ENCODE data around the gene ANKS1B. TPM values are rescaled to one million over a fixed set of nuclear protein-coding genes. Genes with fewer than 3 reads are reported as not detected.

ANKS1B gene
- polyA plus RNA-seq, 1 experiment = 0.27 TPM

- POLR2A ChIA-PET = no interaction called here
- no peaks in the 10 kb centered on the region for H3K27me3 ChIP-seq (ENCODE audit: control insufficient read depth, insufficient read depth, low read length)
- no peak for TF ChIP-seq CTCF (IDR thresholded peaks at IDR 0.05; ENCODE audit: insufficient read depth, low read depth, low read length)
- H3K4me3 ChIP-seq (ENCODE audit: low read depth, low read length) = no peak overlapping the region
- CTCF ChIA-PET = no interaction called here
- no peaks in the 10 kb centered on the region for H3K36me3 ChIP-seq (ENCODE audit: control insufficient read depth, insufficient read depth, low read length)
- no peak for DNase-seq (ENCODE audit: low read depth)
Observed at GRCh38 chr12:99057670-99058069, 927.1 kb downstream of the ANKS1B start.

GRCh38 chr12:99056186-99056585, 928.5 kb downstream of the ANKS1B start:
- H3K36me3 ChIP-seq (ENCODE audit: control insufficient read depth, insufficient read depth, low read length) = no peaks in the 10 kb centered on the region
- ChIA-PET CTCF (interaction anchor here (1.5 kb wide), 1 partner anchor 12 kb away, joined by 4 read pairs; no protein-coding TSS in a partner anchor), POLR2A (no interaction called here)
- H3K27me3 ChIP-seq (ENCODE audit: control insufficient read depth, insufficient read depth, low read length) = no peaks in the 10 kb centered on the region
- TF ChIP-seq CTCF (IDR thresholded peaks at IDR 0.05; ENCODE audit: insufficient read depth, low read depth, low read length) = no peak
- no peak overlapping the region for H3K4me3 ChIP-seq (ENCODE audit: low read depth, low read length)
- no peak for DNase-seq (ENCODE audit: low read depth)

DNA sequence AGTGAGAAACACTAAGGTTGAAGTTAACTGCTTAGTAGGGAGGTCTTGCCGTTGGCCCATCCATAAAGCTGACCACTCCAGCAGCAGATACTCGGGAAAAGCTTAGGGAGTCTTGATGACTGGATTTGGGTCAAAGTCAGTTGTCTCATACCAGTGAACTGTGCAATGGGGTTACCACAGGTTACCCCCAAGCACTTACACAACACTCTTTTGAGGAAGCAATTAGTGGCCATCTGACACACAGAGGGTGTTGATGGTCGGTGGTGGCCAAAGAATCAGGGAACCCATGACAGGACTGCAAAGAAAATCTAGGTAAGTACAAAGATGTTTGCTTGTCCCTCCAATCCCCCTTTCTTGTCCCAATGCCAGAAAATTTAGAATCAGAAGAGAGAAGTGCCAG, 929.4 kb downstream of the ANKS1B start:
- no peak for TF ChIP-seq CTCF (IDR thresholded peaks at IDR 0.05; ENCODE audit: insufficient read depth, low read depth, low read length)
- no peaks in the 10 kb centered on the region for H3K36me3 ChIP-seq (ENCODE audit: control insufficient read depth, insufficient read depth, low read length)
- H3K4me3 ChIP-seq (ENCODE audit: low read depth, low read length) = no peak overlapping the region
- DNase-seq (ENCODE audit: low read depth) = no peak
- ChIA-PET CTCF (interaction anchor here (2.0 kb wide), 1 partner anchor 12 kb away, joined by 7 read pairs; no protein-coding TSS in a partner anchor), POLR2A (no interaction called here)
- H3K27me3 ChIP-seq (ENCODE audit: control insufficient read depth, insufficient read depth, low read length) = no peaks in the 10 kb centered on the region

GRCh38 chr12:99054601-99055128, 930.1 kb downstream of the ANKS1B start:
- Histone ChIP-seq H3K36me3 (ENCODE audit: control insufficient read depth, insufficient read depth, low read length) (no peaks in the 10 kb centered on the region), H3K4me3 (ENCODE audit: low read depth, low read length) (no peak overlapping the region), H3K27me3 (ENCODE audit: control insufficient read depth, insufficient read depth, low read length) (no peaks in the 10 kb centered on the region)
- no peak for DNase-seq (ENCODE audit: low read depth)
- ChIA-PET POLR2A (no interaction called here), CTCF (interaction anchor here (2.0 kb wide), 1 partner anchor 11 kb away, joined by 7 read pairs; no protein-coding TSS in a partner anchor)
- TF ChIP-seq CTCF (IDR thresholded peaks at IDR 0.05; ENCODE audit: insufficient read depth, low read depth, low read length) = no peak

DNA sequence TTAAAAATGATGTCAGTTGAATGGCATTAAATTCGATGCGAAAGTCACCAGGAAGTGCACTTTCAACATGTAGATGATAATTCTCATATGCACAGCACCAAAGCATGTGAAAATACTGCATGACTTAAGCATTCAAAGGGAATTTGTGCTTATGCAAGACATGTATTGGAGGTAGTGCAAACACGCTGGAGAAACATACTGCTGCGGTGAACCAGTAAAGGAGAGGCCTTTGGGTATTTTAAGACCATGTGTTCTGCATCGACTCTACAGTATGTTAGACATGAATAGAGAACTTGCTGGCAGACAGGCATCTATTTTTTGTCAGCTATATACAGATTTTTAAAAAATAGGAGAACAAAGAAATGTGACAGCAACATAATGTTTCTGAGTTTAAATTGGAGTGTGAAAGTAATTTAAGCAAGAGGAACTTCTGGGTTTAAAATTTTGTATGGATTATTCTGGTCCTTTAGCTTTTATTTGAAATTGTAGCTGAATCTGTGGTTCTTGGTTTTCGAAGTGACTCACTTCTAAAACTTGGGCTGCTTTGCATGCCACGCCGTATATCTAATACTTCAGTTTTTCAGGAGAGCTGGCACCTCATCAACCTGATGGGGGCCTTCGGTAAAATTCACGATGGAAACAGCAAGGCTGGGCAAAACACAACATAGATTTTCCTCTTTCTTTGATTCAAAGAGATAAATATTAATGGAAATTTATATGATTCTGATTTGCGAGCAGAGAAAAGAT, 930.9 kb downstream of the ANKS1B start:
- no peak for DNase-seq (ENCODE audit: low read depth)
- CTCF ChIA-PET = interaction anchor here (2.0 kb wide), 1 partner anchor 10 kb away, joined by 7 read pairs; no protein-coding TSS in a partner anchor
- no peak overlapping the region for H3K4me3 ChIP-seq (ENCODE audit: low read depth, low read length)
- H3K36me3 ChIP-seq (ENCODE audit: control insufficient read depth, insufficient read depth, low read length) = no peaks in the 10 kb centered on the region
- POLR2A ChIA-PET = no interaction called here
- no peaks in the 10 kb centered on the region for H3K27me3 ChIP-seq (ENCODE audit: control insufficient read depth, insufficient read depth, low read length)
- TF ChIP-seq CTCF (IDR thresholded peaks at IDR 0.05; ENCODE audit: insufficient read depth, low read depth, low read length) = no peak
